22Rv1 (cell line): ENCODE measurements around the gene ZNF341.

Experiments used
- CTCF ChIP-seq: fragments of 450-650 bp; IDR thresholded peaks from 2 replicates; pipeline ENCODE4 v1.5.1; 2017; ENCODE audit warnings: mild to moderate bottlenecking
- ZFX ChIP-seq: fragments of 450-650 bp; IDR thresholded peaks from 2 replicates; pipeline ENCODE4 v1.6.1; 2017; ENCODE audit warnings: antibody characterized with exemption, borderline replicate concordance

- no peak for TF ChIP-seq CTCF
- TF ChIP-seq ZFX: no peak
Observed at GRCh38 chr20:33836277-33836676, 104.5 kb downstream of the ZNF341 start.
